ENCODE measurements around the gene PEX16. TPM values are rescaled to one million over a fixed set of nuclear protein-coding genes. Genes with fewer than 3 reads are reported as not detected.

PEX16 gene
- total and polyA plus RNA-seq, 2 of the 13 experiments (the other 11 are each of a cell fraction or from before 2014, with no cell fraction given), result 12.5 to 21.8 TPM

- TF ChIP-seq ATF4 (CRISPR knock-in tag; IDR thresholded peaks at IDR 0.05) (no peak), ZNF260 (CRISPR knock-in tag; IDR thresholded peaks at IDR 0.05; ENCODE audit: borderline replicate concordance, low read depth) (no peak), ZNF180 (CRISPR knock-in tag; IDR thresholded peaks at IDR 0.05; ENCODE audit: borderline replicate concordance, low read depth) (no peak; the same call in 1 of the 2 replicates), JDP2 (CRISPR knock-in tag; IDR thresholded peaks at IDR 0.05; ENCODE audit: borderline replicate concordance) (no peak), RNF2 (conservative IDR thresholded peaks at IDR 0.05; ENCODE audit: low read depth) (no peak), ISL2 (CRISPR knock-in tag; IDR thresholded peaks at IDR 0.05) (no peak; the same call in 1 of the 2 replicates), LBX2 (CRISPR knock-in tag; IDR thresholded peaks at IDR 0.05; ENCODE audit: borderline replicate concordance) (no peak), KAT8 (CRISPR knock-in tag; IDR thresholded peaks at IDR 0.05) (peak; percentile 96), BCL3 (CRISPR knock-in tag; IDR thresholded peaks at IDR 0.05) (no peak; the same call in 1 of the 2 replicates), POLR2A (IDR thresholded peaks at IDR 0.05; ENCODE audit: insufficient read depth in 1 of 2, low read depth in 2 of 2, low read length in 2 of 2) (peak; percentile 77 to 81), SRY (CRISPR knock-in tag; IDR thresholded peaks at IDR 0.05) (no peak; the same call in 1 of the 2 replicates), SMAD3 (CRISPR knock-in tag; IDR thresholded peaks at IDR 0.05) (peak; percentile 64; the same call in 1 of the 2 replicates), ERF (CRISPR knock-in tag; IDR thresholded peaks at IDR 0.05) (no peak), POGZ (CRISPR knock-in tag; IDR thresholded peaks at IDR 0.05) (no peak; the same call in 1 of the 2 replicates), CC2D1A (CRISPR knock-in tag; IDR thresholded peaks at IDR 0.05) (peak; percentile 70; the same call in 1 of the 2 replicates), SUZ12 (IDR thresholded peaks at IDR 0.05; ENCODE audit: low read depth, low read length) (no peak), ZNF296 (CRISPR knock-in tag; conservative IDR thresholded peaks at IDR 0.05) (no peak), ZNF354B (CRISPR knock-in tag; IDR thresholded peaks at IDR 0.05) (no peak), RAD51 (IDR thresholded peaks at IDR 0.05; ENCODE audit: borderline replicate concordance) (no peak), MAZ (IDR thresholded peaks at IDR 0.05; ENCODE audit: borderline replicate concordance, low read depth, low read length) (no peak), MAZ (CRISPR knock-in tag; IDR thresholded peaks at IDR 0.05; ENCODE audit: low read depth) (peak; percentile 73)
- TF ChIP-seq, protein P1, sequence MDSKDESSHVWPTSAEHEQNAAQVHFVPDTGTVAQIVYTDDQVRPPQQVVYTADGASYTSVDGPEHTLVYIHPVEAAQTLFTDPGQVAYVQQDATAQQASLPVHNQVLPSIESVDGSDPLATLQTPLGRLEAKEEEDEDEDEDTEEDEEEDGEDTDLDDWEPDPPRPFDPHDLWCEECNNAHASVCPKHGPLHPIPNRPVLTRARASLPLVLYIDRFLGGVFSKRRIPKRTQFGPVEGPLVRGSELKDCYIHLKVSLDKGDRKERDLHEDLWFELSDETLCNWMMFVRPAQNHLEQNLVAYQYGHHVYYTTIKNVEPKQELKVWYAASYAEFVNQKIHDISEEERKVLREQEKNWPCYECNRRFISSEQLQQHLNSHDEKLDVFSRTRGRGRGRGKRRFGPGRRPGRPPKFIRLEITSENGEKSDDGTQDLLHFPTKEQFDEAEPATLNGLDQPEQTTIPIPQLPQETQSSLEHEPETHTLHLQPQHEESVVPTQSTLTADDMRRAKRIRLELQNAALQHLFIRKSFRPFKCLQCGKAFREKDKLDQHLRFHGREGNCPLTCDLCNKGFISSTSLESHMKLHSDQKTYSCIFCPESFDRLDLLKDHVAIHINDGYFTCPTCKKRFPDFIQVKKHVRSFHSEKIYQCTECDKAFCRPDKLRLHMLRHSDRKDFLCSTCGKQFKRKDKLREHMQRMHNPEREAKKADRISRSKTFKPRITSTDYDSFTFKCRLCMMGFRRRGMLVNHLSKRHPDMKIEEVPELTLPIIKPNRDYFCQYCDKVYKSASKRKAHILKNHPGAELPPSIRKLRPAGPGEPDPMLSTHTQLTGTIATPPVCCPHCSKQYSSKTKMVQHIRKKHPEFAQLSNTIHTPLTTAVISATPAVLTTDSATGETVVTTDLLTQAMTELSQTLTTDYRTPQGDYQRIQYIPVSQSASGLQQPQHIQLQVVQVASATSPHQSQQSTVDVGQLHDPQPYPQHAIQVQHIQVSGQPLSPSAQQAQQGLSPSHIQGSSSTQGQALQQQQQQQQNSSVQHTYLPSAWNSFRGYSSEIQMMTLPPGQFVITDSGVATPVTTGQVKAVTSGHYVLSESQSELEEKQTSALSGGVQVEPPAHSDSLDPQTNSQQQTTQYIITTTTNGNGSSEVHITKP (CRISPR knock-in tag; IDR thresholded peaks at IDR 0.05; ENCODE audit: low read depth), result no peak
- TF ChIP-seq, protein P2, sequence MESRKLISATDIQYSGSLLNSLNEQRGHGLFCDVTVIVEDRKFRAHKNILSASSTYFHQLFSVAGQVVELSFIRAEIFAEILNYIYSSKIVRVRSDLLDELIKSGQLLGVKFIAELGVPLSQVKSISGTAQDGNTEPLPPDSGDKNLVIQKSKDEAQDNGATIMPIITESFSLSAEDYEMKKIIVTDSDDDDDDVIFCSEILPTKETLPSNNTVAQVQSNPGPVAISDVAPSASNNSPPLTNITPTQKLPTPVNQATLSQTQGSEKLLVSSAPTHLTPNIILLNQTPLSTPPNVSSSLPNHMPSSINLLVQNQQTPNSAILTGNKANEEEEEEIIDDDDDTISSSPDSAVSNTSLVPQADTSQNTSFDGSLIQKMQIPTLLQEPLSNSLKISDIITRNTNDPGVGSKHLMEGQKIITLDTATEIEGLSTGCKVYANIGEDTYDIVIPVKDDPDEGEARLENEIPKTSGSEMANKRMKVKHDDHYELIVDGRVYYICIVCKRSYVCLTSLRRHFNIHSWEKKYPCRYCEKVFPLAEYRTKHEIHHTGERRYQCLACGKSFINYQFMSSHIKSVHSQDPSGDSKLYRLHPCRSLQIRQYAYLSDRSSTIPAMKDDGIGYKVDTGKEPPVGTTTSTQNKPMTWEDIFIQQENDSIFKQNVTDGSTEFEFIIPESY (CRISPR knock-in tag; IDR thresholded peaks at IDR 0.05), result 0 out of 2 replicates have a peak, but pooled peaks have one; percentile 13
These were observed at the start of gene PEX16 (continued) for GRCh38 chr11:45917623-45918330.
